Loucy (cell line): Measurements from ENCODE around the gene GPR107.

Source experiments
- H2AFZ ChIP-seq: fragments of 200-600 bp; sonication (generic); 2 replicates; pipeline ENCODE4 v1.6.0; 2016; ENCODE audit warnings: antibody characterized with exemption, mild to moderate bottlenecking, low read length, moderate library complexity
- H3F3A ChIP-seq: fragments of 200-600 bp; 2 replicates; pipeline ENCODE4 v1.6.0; 2016; ENCODE audit warnings: antibody characterized with exemption, low read depth, mild to moderate bottlenecking
- H3K27me3 ChIP-seq: fragments of 200-600 bp; sonication (generic); 2 replicates; pipeline ENCODE4 v1.6.1; 2014; ENCODE audit warnings: low read length, mild to moderate bottlenecking; ENCODE audit not compliant: insufficient read depth, poor library complexity, severe bottlenecking
- H3K36me3 ChIP-seq: fragments of 200-600 bp; sonication (generic); 2 replicates; pipeline ENCODE4 v1.6.1; 2016; ENCODE audit warnings: low read length; ENCODE audit not compliant: insufficient read depth
- H3K4me1 ChIP-seq: fragments of 200-600 bp; sonication (generic); 2 replicates; pipeline ENCODE4 v1.5.1; 2014; ENCODE audit warnings: low read length, mild to moderate bottlenecking; ENCODE audit not compliant: insufficient read depth, poor library complexity, severe bottlenecking
- H3K4me2 ChIP-seq: fragments of 200-600 bp; sonication (generic); 2 replicates; pipeline ENCODE4 v1.6.0; 2014; ENCODE audit warnings: antibody characterized with exemption, low read length, low read depth, mild to moderate bottlenecking; ENCODE audit not compliant: poor library complexity, severe bottlenecking
- H3K4me3 ChIP-seq: fragments of 200-600 bp; sonication (generic); 2 replicates; pipeline ENCODE4 v1.5.1; 2014; ENCODE audit warnings: low read length, mild to moderate bottlenecking, mixed read lengths; ENCODE audit not compliant: poor library complexity, severe bottlenecking
- H3K79me2 ChIP-seq: fragments of 200-600 bp; sonication (generic); 2 replicates; pipeline ENCODE4 v1.6.1; 2014; ENCODE audit warnings: low read length; ENCODE audit not compliant: insufficient read depth
- H3K9ac ChIP-seq: fragments of 200-600 bp; sonication (generic); 2 replicates; pipeline ENCODE4 v1.6.0; 2014; ENCODE audit warnings: mild to moderate bottlenecking, low read depth, low read length, moderate library complexity; ENCODE audit not compliant: poor library complexity, severe bottlenecking
- H3K9me2 ChIP-seq: fragments of 200-600 bp; sonication (generic); replicated peaks from 2 replicates; pipeline ENCODE4 v1.6.1; 2016; ENCODE audit warnings: low read depth, low read length, mixed read lengths
- H3K9me3 ChIP-seq: fragments of 200-600 bp; sonication (generic); 2 replicates; pipeline ENCODE4 v1.6.1; 2014; ENCODE audit warnings: mild to moderate bottlenecking, antibody characterized with exemption, low read length, low read depth; ENCODE audit not compliant: insufficient read depth
- H4K20me1 ChIP-seq: fragments of 200-600 bp; sonication (generic); 2 replicates; pipeline ENCODE4 v1.6.0; 2014; ENCODE audit warnings: antibody characterized with exemption, low read length, mild to moderate bottlenecking; ENCODE audit not compliant: insufficient read depth, poor library complexity, severe bottlenecking
- EZH2phosphoT487 ChIP-seq: fragments of 200-600 bp; IDR thresholded peaks from 2 replicates; pipeline ENCODE4 v1.6.1; 2018; ENCODE audit warnings: antibody characterized with exemption, mild to moderate bottlenecking, moderate library complexity, borderline replicate concordance
- TF ChIP-seq, protein P1 (sequence below): fragments of 200-600 bp; sonication (generic); conservative IDR thresholded peaks from 2 replicates; pipeline ENCODE4 v1.5.1; 2014; ENCODE audit warnings: mild to moderate bottlenecking, antibody characterized with exemption, low read length

Gene GPR107

DNA sequence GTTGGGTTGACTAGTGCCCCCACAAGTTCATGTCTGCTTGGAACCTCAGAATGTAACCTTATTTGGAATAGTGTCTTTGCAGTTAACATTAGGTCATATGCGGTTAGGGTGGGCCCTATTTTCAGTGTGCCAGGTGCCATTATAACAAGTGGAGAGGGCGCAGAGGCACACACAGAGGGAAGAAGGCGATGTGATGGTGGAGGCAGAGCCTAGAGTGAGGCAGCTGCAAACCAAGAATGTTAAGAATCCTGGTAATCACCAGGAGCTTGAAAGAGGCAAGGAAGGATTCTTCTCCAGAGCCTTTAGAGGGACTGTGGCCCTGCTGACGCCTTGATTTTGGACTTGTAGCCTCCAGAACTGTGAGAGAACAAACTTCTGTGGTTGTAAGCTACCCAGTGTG is 10.9 kb downstream of the GPR107 start:
- H3F3A ChIP-seq = no peaks in the 10 kb centered on the region
- TF ChIP-seq EZH2phosphoT487 = no peak
- TF ChIP-seq, protein P1, sequence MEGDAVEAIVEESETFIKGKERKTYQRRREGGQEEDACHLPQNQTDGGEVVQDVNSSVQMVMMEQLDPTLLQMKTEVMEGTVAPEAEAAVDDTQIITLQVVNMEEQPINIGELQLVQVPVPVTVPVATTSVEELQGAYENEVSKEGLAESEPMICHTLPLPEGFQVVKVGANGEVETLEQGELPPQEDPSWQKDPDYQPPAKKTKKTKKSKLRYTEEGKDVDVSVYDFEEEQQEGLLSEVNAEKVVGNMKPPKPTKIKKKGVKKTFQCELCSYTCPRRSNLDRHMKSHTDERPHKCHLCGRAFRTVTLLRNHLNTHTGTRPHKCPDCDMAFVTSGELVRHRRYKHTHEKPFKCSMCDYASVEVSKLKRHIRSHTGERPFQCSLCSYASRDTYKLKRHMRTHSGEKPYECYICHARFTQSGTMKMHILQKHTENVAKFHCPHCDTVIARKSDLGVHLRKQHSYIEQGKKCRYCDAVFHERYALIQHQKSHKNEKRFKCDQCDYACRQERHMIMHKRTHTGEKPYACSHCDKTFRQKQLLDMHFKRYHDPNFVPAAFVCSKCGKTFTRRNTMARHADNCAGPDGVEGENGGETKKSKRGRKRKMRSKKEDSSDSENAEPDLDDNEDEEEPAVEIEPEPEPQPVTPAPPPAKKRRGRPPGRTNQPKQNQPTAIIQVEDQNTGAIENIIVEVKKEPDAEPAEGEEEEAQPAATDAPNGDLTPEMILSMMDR = no peak
- H3K9me2 ChIP-seq = no peaks in the 10 kb centered on the region
- no peaks in the 10 kb centered on the region for H3K4me1 ChIP-seq
- H2AFZ ChIP-seq = no peak overlapping the region
- H3K4me2 ChIP-seq = no peak overlapping the region
- peaks cover 2% of the 10 kb centered on the region for H4K20me1 ChIP-seq
- H3K9ac ChIP-seq = no peak overlapping the region
- no peaks in the 10 kb centered on the region for H3K9me3 ChIP-seq
- no peaks in the 10 kb centered on the region for H3K36me3 ChIP-seq
- no peaks in the 10 kb centered on the region for H3K27me3 ChIP-seq
- H3K4me3 ChIP-seq = no peak overlapping the region
- peaks cover 27% of the 10 kb centered on the region; the same call in 1 of the 2 replicates for H3K79me2 ChIP-seq

DNA sequence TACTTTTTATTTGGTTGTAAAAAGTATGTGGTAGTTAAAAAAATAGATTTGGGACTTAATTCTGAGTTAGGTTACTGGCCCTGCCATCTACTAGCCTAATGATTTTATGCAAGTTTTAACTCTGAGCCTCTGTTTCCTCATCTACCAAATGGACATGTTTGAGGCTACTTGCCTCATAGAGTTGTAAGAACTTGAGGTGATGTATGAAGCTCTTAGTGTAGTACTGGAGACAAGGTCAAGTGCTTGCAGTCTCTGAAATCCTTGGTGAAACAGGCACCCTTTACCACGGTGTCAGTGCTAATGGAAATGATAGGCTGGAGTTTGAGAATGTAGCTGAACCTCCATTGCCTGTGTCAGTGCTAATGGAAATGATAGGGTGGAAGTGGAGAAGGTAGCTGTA is 15.3 kb downstream of the GPR107 start:
- no peaks in the 10 kb centered on the region for H3K27me3 ChIP-seq
- H4K20me1 ChIP-seq = peaks cover 2% of the 10 kb centered on the region
- H3F3A ChIP-seq = no peaks in the 10 kb centered on the region
- H3K4me2 ChIP-seq = no peak overlapping the region
- H3K36me3 ChIP-seq = no peaks in the 10 kb centered on the region
- no peak overlapping the region for H3K4me3 ChIP-seq
- peaks cover 36% of the 10 kb centered on the region; the same call in 1 of the 2 replicates for H3K79me2 ChIP-seq
- no peak overlapping the region for H3K9ac ChIP-seq
- H3K9me3 ChIP-seq = no peaks in the 10 kb centered on the region
- H3K4me1 ChIP-seq = no peaks in the 10 kb centered on the region
- no peak overlapping the region for H2AFZ ChIP-seq
- no peaks in the 10 kb centered on the region for H3K9me2 ChIP-seq
- TF ChIP-seq EZH2phosphoT487 = no peak
- TF ChIP-seq, protein P1 = no peak

DNA sequence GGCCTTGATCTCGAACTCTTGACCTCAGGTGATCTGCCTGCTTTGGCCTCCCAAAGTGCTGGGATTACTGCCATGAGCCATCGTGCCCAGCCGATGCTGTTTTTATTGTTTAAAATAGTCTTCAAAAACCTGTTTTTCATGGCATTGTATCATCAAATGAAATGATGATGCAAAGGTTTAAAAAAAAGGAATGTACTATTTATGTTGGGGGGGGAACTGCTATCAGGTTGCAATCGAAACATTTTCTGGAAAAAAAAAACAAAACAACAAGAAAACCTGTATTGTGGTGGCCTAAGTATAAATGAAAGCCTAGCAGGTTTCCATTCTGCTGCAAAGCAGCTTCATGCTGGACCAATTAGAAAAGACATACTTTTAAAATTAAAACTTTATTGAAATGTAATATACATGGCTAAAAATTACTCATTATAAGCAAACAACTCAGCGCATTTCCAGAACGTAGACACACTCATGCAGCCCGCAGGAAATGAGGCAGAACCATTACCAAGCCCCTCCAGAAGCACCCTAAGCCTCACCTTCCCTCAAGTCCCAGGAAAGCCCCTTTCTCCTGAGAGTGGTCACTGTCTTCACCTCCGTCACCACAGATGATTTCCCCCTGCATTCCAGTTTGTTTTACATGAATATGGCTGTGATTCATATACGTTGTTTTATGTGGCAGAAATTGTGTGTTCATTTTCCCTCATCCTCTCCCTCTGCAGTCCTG is 19.0 kb downstream of the GPR107 start:
- no peak overlapping the region for H3K9ac ChIP-seq
- H3K27me3 ChIP-seq = no peaks in the 10 kb centered on the region
- H3K4me2 ChIP-seq = no peak overlapping the region
- H3K4me3 ChIP-seq = no peak overlapping the region
- no peaks in the 10 kb centered on the region for H3K4me1 ChIP-seq
- no peak overlapping the region for H2AFZ ChIP-seq
- H4K20me1 ChIP-seq = peaks cover 2% of the 10 kb centered on the region
- H3K36me3 ChIP-seq = peaks cover 7% of the 10 kb centered on the region; the same call in 1 of the 2 replicates
- H3K79me2 ChIP-seq = peaks cover 46% of the 10 kb centered on the region; the same call in 1 of the 2 replicates
- H3K9me3 ChIP-seq = no peaks in the 10 kb centered on the region
- no peaks in the 10 kb centered on the region for H3F3A ChIP-seq
- no peaks in the 10 kb centered on the region for H3K9me2 ChIP-seq
- TF ChIP-seq, protein P1 = no peak
- TF ChIP-seq EZH2phosphoT487 = no peak
